Mesothelial cell of epicardium (in vitro differentiated cells): Measurements from ENCODE around the gene CRY1. TPM values are rescaled to one million over a fixed set of nuclear protein-coding genes. Genes with fewer than 3 reads are reported as not detected.

Experiments used
- DNase-seq, 2 experiments: peaks; one replicate each; pipeline ENCODE4 v3.0.0; 2021; ENCODE audit warnings: low spot score in 2 of 2; ENCODE audit not compliant: unreplicated experiment in 2 of 2
- H3K27ac Mint-ChIP-seq: 2 replicates; pipeline ENCODE4 v1.8.0; 2021; ENCODE audit warnings: mixed read lengths
- H3K27me3 Mint-ChIP-seq: 2 replicates; pipeline ENCODE4 v1.8.0; 2021; ENCODE audit warnings: low read depth, mixed read lengths
- H3K36me3 Mint-ChIP-seq: 2 replicates; pipeline ENCODE4 v1.8.0; 2021; ENCODE audit warnings: mixed read lengths
- H3K4me1 Mint-ChIP-seq: 2 replicates; pipeline ENCODE4 v1.8.0; 2021; ENCODE audit warnings: mixed read lengths
- H3K4me3 Mint-ChIP-seq: 2 replicates; pipeline ENCODE4 v1.8.0; 2021; ENCODE audit warnings: mild to moderate bottlenecking, moderate library complexity, mixed read lengths
- H3K9me3 Mint-ChIP-seq: 2 replicates; pipeline ENCODE4 v1.8.0; 2021; ENCODE audit warnings: mixed read lengths
- CTCF ChIP-seq: fragments of 200-600 bp; sonication (generic); IDR thresholded peaks from one replicate; pipeline ENCODE4 v1.5.0; 2021; ENCODE audit warnings: antibody characterized with exemption; ENCODE audit not compliant: unreplicated experiment
- total RNA-seq: library from RNA; stranded (reverse); gene quantifications from 3 replicates; pipeline ENCODE4 v1.2.1, GENCODE V29; 2021

The CRY1 gene
- total RNA-seq, 1 donor from 2014 or later = 26.5 TPM

GRCh38 chr12:106994579-106995220 lies 98.6 kb downstream of the CRY1 start:
- Mint-ChIP-seq H3K36me3 (peaks cover 19% of the 10 kb centered on the region), H3K27me3 (no peaks in the 10 kb centered on the region), H3K4me3 (no peak overlapping the region), H3K27ac (peak overlapping the region; percentile 76), H3K4me1 (peaks cover 11% of the 10 kb centered on the region), H3K9me3 (peaks cover 6% of the 10 kb centered on the region)
- no peak for TF ChIP-seq CTCF
- DNase-seq = no peak

GRCh38 chr12:106987846-106988245 lies 105.5 kb downstream of the CRY1 start:
- no peak for TF ChIP-seq CTCF
- H3K9me3 Mint-ChIP-seq = no peaks in the 10 kb centered on the region
- no peaks in the 10 kb centered on the region for H3K27me3 Mint-ChIP-seq
- peaks cover 18% of the 10 kb centered on the region for H3K36me3 Mint-ChIP-seq
- H3K27ac Mint-ChIP-seq = no peak overlapping the region
- H3K4me3 Mint-ChIP-seq = peak overlapping the region; percentile 92
- peaks cover 25% of the 10 kb centered on the region for H3K4me1 Mint-ChIP-seq
- DNase-seq = no peak

- Mint-ChIP-seq H3K27me3 (no peaks in the 10 kb centered on the region), H3K9me3 (no peaks in the 10 kb centered on the region), H3K36me3 (peaks cover 18% of the 10 kb centered on the region), H3K27ac (peak within 1 kb of the TSS; percentile 97), H3K4me3 (peak within 1 kb of the TSS; percentile 92), H3K4me1 (peaks cover 25% of the 10 kb centered on the region)
- TF ChIP-seq CTCF = no peak
- DNase-seq = peak; percentile 80 to 83
These were observed 106.5 kb downstream of the CRY1 start, which contains the start of gene MTERF2 for GRCh38 chr12:106986625-106987389. TSS of gene MTERF2 (minus strand) at chr12:106987146. CDS start at chr12:106978714, 8,432 bp downstream.

GRCh38 chr12:106986135-106986534 lies 107.2 kb downstream of the CRY1 start:
- Mint-ChIP-seq H3K36me3 (peaks cover 18% of the 10 kb centered on the region), H3K27me3 (no peaks in the 10 kb centered on the region), H3K4me1 (peaks cover 25% of the 10 kb centered on the region), H3K4me3 (peak overlapping the region; percentile 92), H3K27ac (peak overlapping the region; percentile 97), H3K9me3 (no peaks in the 10 kb centered on the region)
- no peak for DNase-seq
- TF ChIP-seq CTCF = no peak

DNA sequence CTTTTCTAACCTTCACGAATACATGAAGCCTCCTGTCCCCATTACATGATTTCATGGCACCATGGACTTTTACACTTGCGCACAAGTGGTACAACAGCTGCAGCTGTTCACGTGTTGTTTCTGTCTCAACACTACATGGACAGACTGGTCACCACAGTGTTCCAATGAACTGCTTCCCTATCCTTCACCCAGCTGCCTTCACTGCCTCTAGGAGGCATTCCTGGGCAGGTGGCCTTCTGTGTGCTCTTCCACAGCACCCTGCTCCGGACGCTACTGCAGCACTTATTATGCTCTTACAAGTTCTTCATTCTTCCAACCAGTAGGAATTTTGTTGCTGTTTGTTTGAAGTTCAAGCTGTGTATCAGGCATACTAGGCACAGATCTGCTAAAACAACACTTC lies 107.9 kb downstream of the CRY1 start:
- DNase-seq = no peak
- Mint-ChIP-seq H3K9me3 (no peaks in the 10 kb centered on the region), H3K27ac (no peak overlapping the region), H3K4me3 (peak overlapping the region; percentile 92), H3K4me1 (peaks cover 25% of the 10 kb centered on the region), H3K36me3 (peaks cover 18% of the 10 kb centered on the region), H3K27me3 (no peaks in the 10 kb centered on the region)
- no peak for TF ChIP-seq CTCF
